ENCODE measurements around the gene PARP1. TPM values are rescaled to one million over a fixed set of nuclear protein-coding genes. Genes with fewer than 3 reads are reported as not detected.

PARP1 gene
- total and polyA plus RNA-seq, 12 donors = 15.3 to 150 (median 70.6) TPM

DNA sequence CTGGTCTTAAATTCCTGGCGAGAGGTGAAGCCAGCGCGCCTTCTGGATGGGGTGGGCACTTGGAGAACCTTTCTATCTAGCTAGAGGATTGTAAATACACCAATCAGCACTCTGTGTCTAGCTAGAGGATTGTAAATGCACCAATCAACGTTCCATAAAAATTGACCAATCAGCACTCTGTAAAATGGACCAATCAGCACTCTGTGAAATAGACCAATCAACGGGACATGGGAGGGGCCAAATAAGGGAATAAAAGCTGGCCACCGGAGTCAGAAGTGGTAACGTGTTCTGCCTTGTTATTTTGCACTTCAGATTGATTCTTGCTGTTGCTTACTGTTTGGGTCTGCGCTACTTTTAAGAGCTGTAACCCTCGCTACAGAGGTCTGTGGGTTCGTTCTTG is 87.0 kb downstream of the PARP1 start:
- no peaks in the 10 kb centered on the region for H3K4me1 ChIP-seq (replicated peaks in 1 of 2)
- WGBS, 4 donors = 83 to 94% (median 87%) methylated on average over 10 of the region's 10 CpGs
- H3K27me3 ChIP-seq = peaks cover 5% of the 10 kb centered on the region
- no peak overlapping the region for H3K27ac ChIP-seq
- H3K36me3 ChIP-seq (replicated peaks in 1 of 2) = no peaks in the 10 kb centered on the region
- H3K4me3 ChIP-seq = no peak overlapping the region
- DNase-seq = no peak
- no peaks in the 10 kb centered on the region for H3K9me3 ChIP-seq (replicated peaks in 1 of 3)
- TF ChIP-seq, protein P1, sequence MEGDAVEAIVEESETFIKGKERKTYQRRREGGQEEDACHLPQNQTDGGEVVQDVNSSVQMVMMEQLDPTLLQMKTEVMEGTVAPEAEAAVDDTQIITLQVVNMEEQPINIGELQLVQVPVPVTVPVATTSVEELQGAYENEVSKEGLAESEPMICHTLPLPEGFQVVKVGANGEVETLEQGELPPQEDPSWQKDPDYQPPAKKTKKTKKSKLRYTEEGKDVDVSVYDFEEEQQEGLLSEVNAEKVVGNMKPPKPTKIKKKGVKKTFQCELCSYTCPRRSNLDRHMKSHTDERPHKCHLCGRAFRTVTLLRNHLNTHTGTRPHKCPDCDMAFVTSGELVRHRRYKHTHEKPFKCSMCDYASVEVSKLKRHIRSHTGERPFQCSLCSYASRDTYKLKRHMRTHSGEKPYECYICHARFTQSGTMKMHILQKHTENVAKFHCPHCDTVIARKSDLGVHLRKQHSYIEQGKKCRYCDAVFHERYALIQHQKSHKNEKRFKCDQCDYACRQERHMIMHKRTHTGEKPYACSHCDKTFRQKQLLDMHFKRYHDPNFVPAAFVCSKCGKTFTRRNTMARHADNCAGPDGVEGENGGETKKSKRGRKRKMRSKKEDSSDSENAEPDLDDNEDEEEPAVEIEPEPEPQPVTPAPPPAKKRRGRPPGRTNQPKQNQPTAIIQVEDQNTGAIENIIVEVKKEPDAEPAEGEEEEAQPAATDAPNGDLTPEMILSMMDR (IDR thresholded peaks at IDR 0.05) = no peak
- no peak for TF ChIP-seq POLR2A (IDR thresholded peaks at IDR 0.05)
- intact Hi-C loops (cut with DNase I) = loop anchor here in 1 of 2 donors (10.0 kb wide), 1 partner anchor 116 kb away; no protein-coding TSS in a partner anchor

DNA sequence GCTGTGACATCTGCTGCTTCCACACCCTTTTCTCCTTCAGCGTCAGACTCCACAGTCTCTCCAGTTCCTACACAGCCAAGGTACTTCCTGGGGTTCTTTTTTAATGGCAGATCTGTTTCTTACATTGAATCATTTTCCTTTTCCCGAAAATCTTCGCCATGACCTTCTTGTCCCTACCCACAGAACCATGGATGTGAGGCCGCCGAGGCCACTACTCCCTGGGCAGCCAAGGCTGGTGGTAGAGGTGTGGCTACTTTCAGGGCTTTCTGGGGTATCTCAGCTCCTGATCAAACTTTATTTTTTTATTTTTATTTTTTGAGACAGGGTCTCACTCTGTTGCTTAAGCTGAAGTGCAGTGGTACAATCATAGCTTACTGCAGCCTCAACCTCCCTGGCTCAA is 89.4 kb downstream of the PARP1 start:
- 88 to 92% (median 91%) methylated on average over 5 of the region's 5 CpGs for WGBS, 4 donors
- no peak for DNase-seq
- intact Hi-C loops (cut with DNase I) = no loop called here

DNA sequence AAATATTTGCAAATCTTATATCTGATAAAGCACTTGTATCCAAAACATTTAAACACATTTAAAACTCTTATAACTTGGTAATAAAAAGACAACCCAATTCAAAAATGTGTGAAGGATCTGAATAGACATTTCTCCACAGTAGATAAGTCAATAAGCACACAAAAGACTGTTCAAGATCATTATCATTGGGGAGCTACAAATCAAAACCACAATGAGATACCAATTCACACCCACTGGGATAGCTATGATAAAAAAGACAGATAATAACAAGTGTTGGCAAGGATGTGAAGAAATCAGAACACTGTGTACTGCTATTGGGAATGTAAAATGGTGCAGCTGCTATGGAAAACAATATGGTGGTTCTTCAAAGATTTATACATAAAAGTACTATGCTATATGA is 93.8 kb downstream of the PARP1 start:
- no peaks in the 10 kb centered on the region for H3K36me3 ChIP-seq (replicated peaks in 1 of 2)
- intact Hi-C loops (cut with DNase I) = no loop called here
- TF ChIP-seq, protein P1 (IDR thresholded peaks at IDR 0.05) = no peak
- TF ChIP-seq POLR2A (IDR thresholded peaks at IDR 0.05) = no peak
- H3K4me3 ChIP-seq = no peak overlapping the region
- no peak for DNase-seq
- H3K27ac ChIP-seq = no peak overlapping the region
- H3K27me3 ChIP-seq = no peaks in the 10 kb centered on the region
- no peaks in the 10 kb centered on the region for H3K9me3 ChIP-seq (replicated peaks in 1 of 3)
- H3K4me1 ChIP-seq (replicated peaks in 1 of 2) = peaks cover 0 to 5% of the 10 kb centered on the region in 2 donors

More for the DNA sequence above, 89.4 kb downstream of the PARP1 start:
- Histone ChIP-seq H3K4me1 (replicated peaks in 1 of 2) (no peaks in the 10 kb centered on the region), H3K4me3 (no peak overlapping the region), H3K27ac (no peak overlapping the region), H3K9me3 (replicated peaks in 1 of 3) (no peaks in the 10 kb centered on the region), H3K36me3 (replicated peaks in 1 of 2) (no peaks in the 10 kb centered on the region), H3K27me3 (peaks cover 5% of the 10 kb centered on the region)
- TF ChIP-seq POLR2A (IDR thresholded peaks at IDR 0.05) = no peak
- TF ChIP-seq, protein P1 (IDR thresholded peaks at IDR 0.05) = no peak

DNA sequence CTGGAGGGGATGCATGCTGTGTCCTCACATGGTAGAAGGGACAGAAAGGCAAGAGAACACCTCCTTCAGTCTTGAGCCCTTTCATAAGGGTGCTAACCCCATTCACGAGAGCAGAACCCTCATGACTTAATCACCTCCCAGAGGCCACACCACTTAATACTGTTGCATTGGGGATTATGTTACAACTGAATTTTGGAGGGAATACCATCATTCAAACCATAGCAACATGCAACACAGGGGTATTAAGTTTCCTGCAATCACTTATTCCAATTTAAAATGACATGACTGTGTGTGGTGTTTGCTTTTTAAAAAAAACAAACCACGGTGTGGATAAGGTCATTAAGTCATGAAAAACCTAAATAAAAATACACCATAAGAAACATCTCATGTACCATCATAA is 95.8 kb downstream of the PARP1 start:
- DNase-seq = no peak
- intact Hi-C loops (cut with DNase I) = no loop called here

More for the DNA sequence above, 95.8 kb downstream of the PARP1 start:
- no peak overlapping the region for H3K4me3 ChIP-seq
- no peaks in the 10 kb centered on the region for H3K36me3 ChIP-seq (replicated peaks in 1 of 2)
- peaks cover 0 to 10% of the 10 kb centered on the region in 2 donors for H3K4me1 ChIP-seq (replicated peaks in 1 of 2)
- no peaks in the 10 kb centered on the region for H3K9me3 ChIP-seq (replicated peaks in 1 of 3)
- H3K27me3 ChIP-seq = no peaks in the 10 kb centered on the region
- H3K27ac ChIP-seq = no peak overlapping the region
- TF ChIP-seq, protein P1 (IDR thresholded peaks at IDR 0.05) = no peak
- no peak for TF ChIP-seq POLR2A (IDR thresholded peaks at IDR 0.05)
- 86 to 93% (median 90%) methylated on average over 2 of the region's 2 CpGs for WGBS, 4 donors
